Posterior vena cava (tissue), 2 donors: Measurements from ENCODE around the gene PITHD1. TPM values are rescaled to one million over a fixed set of nuclear protein-coding genes. Genes with fewer than 3 reads are reported as not detected.
"Not testable (repeated sequence)": the region's sequence is repeated elsewhere in the genome, so short reads cannot be mapped to it uniquely, and the experiment has no call there.

Experiments used
- DNase-seq: peaks from one replicate; pipeline ENCODE4 v3.0.0-alpha.2; 2020; ENCODE audit warnings: low spot score
- intact Hi-C, 2 donors: fragments of 100-400 bp; cut with DNase I; formaldehyde crosslinking; loops; one replicate each; pipeline versions ENCODE4 v1.14.1 to v1.14.2; 2022 to 2023
- total RNA-seq, 2 donors: library from RNA; stranded (reverse); fragmentation: NEBNext Ultra II Directional; extraction: Animal tissue kit (Norgen Biotek cat#: 25700); gene quantifications; one replicate each; pipeline ENCODE4 v1.2.1, GENCODE V29; 2021
- donor health status: DM: yes; HTN: yes; CAD: no.
- donor health status: DM: yes; HTN: yes; CAD: no.

The PITHD1 gene
- total RNA-seq, 2 donors from 2014 or later = 35.6 to 40.4 TPM

DNA sequence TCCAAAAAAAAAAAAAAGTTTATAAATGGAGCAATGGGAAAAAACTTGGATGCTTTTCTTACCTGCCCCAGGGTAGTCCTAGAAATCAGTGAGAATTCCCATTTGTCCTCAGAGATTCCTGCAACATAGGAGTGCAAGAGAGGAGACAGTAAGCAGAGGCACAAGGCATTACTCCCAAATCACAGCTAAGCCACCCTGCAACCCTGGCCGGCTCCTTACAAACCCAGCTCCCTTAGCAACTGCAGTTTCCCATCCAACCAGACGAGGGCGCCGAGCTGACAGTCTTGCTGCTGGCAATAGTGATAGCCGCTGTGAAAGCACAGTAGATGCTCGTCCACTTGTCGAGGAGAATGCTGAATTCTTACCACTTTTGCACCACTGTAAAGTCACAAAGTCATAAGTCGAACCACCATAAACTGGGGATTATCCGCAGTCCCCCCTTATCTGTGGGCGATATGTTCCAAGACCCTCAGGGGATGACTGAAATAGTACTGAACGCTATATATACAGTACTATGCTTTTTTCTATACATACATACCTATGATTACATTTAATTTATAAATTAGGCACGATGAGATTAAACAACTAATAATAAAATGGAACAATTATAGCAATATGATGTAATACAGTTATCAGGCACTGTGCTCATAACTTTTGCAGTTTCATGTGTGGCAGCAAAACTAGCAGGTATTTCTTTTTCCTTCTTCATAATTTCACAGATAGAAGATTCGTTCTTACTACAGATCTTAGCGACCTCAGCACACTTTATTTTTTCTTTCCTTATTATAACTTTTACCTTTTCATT lies 6.0 kb upstream of the PITHD1 start:
- intact Hi-C loops = loop anchor here in 1 of 2 donors (5.0 kb wide), 1 partner anchor 90 kb away; no protein-coding TSS in a partner anchor
- DNase-seq = peak; percentile 97

DNA sequence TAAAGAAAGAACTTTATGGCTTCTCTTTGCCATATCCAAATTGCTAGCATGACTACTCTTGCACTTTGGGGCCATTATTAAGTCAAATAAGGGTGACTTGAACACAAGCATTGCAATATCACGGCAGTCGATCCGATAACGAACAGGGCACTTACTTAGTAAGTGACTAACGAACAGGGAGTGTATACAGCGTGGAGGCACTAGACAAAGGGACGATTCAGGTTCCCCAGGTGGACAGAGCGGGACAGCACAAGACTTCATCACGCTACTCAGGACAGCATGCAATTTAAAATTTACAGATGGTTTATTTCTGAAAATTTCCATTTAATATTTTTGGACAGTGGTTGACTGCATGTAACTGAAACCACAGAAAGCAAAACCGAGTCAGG lies 5.4 kb upstream of the PITHD1 start:
- DNase-seq = no peak
- intact Hi-C loops = loop anchor here in 1 of 2 donors (5.0 kb wide), 1 partner anchor 89 kb away; no protein-coding TSS in a partner anchor

DNA sequence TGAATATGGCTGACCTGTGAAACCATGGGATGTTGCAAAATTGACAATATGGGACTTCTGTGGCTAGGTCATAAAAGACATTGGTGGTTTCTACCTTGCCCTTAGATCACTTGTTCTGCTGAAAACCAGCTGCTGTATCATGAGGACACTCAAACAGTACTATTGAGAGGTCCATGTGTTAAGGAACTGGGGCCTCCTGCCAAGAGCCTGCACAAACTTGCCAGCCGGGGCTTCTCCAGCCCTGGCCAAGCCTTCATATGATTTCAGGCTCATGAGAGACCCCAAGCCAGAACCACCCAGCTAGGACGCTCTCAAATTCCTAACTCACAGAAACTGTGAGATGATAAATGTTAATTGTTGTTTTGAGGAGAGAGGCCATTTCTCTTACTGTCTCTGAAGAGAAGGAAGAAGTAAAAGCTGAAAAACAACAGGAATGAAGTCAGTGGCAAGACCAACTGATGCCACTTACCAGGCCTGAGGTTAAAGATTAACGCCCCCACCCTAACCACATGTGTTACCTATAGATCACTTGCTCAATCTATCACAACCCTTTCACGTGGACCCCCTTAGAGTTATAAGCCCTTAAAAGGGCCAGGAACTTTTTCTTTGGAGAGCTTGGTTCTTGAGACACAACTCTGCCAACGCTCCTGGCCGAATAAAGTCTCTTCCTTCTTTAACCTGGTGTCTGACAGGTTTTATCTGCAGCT lies 3.9 kb upstream of the PITHD1 start:
- DNase-seq = no peak
- intact Hi-C loops = loop anchor here in 1 of 2 donors (5.0 kb wide), 1 partner anchor 88 kb away; no protein-coding TSS in a partner anchor

DNA sequence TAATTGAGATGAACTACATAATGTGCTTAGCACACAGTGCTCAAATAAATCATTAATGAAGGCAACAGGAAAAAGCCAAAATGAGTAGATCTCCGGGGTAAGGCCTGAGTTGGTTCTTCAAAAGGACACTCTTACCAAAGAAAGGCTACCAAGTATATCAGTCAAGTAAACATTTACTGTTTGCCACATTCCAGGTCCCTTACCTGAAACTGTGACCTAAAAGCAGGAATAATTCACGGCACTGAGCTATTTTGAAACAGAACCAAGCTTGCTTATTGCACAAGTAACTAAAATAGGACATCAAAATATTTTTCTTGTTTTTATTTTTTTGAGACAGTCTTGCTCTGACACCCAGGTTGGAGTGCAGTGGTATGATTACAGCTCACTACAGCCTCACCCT lies 2.0 kb upstream of the PITHD1 start:
- intact Hi-C loops = no loop called here
- DNase-seq = no peak

DNA sequence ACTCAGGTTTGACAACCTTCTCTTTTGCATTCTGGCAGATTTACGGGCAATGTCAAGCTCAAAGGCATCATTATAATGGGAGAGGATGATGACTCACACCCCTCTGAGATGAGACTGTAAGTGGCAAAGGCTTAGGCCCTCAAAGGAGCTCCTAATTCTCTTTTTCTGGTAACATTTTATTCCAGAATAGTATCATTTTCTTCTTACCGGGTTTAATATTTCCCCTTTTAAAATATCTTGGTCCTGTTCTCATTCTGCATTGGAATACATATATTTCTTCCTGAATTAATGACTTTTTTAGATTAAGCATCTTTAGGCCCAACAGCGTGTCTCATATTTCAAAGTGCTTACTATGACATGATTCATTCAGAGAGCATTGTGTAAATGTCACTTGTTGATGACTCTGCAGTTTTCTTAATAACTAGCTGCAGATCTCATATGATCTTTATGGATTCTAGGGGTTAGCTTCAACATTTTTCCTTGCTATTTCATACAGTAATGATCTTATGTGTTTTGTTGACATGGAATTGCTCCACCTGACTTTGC lies 1.7 kb downstream of the PITHD1 start:
- intact Hi-C loops = no loop called here
- DNase-seq = no peak

DNA sequence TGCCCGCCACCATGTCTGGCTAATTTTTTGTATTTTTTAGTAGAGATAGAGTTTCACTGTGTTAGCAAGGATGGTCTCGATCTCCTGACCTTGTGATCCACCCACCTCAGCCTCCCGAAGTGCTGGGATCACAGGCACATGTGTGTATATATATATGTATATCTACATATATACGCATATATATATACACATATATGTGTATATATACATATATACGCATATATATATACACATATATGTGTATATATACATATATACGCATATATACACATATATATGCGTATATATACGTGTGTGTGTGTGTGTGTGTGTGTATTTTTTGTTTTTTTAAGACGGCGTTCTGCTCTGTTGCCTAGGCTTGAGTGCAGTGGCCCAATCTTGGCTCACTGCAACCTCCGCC lies 4.9 kb downstream of the PITHD1 start:
- intact Hi-C loops, DNase-seq: not testable (repeated sequence)

DNA sequence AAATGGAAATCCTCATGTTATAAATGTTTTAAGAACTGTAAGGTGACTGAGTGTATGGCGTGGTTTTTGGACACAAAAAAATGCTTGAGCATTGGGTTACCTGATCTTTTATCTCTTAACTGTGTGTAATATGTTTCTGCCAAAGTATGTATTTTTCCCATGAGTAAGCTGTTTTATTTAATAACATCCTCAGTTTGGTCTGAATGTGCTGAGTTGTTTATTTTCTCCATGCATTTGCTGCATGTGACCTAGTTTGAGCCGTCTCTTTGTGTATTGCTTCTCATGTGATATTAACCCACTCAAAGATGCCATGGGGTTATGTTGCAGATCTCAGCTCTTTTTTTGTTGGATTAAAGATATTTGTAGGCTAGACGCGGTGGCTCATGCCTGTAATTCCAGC lies 6.6 kb downstream of the PITHD1 start:
- intact Hi-C loops = no loop called here
- no peak for DNase-seq

DNA sequence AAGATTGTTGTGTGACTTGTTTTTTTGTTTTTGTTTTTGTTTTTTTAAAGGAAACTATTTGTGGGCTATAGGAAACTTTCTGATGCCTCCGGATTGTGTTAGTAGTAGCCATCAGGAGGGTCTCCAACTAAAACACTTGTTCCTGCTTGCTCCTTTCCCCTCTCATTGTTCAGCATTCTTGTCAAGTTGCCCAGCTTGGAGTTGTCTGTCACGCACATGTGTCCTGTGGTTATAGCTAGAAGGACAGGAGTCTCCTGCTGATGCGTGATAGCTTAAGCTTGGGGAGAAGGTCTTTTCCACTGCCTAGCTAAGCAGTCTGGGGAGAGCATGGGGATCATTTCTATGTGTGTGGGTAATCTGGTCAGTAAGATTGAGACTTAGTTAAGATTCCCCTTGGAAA lies 9.5 kb downstream of the PITHD1 start:
- DNase-seq = no peak
- intact Hi-C loops = no loop called here

DNA sequence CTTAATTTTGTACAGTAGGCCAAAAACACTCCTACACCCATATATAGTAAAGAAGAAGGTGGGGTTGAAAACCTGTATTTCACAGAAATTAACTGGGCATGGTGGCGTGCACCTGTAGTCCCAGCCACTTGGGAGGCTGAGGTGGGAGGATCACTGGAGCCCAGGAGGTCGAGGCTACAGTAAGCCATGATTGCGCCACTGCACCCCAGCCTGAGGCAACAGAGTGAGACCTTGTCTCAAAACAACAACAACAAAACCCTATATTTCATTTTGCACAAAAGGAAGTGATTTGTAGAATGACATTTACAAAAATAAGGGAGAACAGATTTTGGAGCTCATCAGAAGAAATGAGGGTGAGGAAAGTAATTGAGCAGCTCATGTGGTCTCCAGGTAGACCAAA lies 10.5 kb downstream of the PITHD1 start:
- intact Hi-C loops = no loop called here
- DNase-seq = peak; percentile 10

DNA sequence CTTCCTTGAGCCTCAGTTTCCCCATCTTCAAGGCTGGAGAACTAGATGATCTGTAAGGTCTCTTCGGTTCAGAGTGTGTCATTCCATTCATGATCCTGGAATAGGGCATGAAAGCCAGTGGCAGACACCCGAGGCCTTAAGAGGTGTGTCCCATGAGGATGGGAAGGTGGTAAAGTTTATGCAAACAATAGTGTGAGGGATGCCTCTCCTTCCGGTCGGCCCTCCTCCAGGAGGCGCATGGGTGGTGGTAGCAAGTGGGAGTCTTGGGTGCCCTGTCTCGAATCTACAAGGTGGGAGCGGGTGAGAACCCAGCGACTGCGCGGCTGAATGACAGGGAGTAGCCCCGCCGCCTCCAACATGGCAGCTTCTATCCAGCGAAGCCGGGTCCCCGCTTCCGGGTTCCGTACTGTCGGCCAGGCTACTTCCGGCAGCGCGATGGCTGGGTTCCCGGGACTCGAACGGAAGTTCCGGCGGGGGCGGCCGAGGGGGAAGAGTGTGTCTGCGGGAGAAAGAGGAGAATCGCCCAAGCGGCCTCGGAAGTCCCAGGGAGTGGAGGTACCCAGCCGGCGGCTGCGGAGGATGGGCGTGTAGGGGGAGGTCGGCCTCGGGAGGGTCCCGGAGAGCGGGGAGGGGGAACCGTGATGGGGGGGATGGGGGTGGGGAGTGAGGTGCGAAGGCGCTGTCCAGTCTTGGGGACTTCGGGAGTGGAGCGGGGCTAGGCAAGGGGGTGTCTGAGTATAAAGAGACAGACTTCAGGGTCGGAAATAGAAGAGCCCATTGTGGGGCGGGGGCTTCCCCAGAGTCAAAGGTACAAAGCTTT lies 12.7 kb downstream of the PITHD1 start, which contains the start of gene LYPLA2:
TSS of gene LYPLA2 (plus strand) at position 450 of the 820 bp plus-strand sequence. CDS start 1,538 bp downstream, outside the sequence.
- DNase-seq = peak; percentile 98
- intact Hi-C loops = no loop called here

DNA sequence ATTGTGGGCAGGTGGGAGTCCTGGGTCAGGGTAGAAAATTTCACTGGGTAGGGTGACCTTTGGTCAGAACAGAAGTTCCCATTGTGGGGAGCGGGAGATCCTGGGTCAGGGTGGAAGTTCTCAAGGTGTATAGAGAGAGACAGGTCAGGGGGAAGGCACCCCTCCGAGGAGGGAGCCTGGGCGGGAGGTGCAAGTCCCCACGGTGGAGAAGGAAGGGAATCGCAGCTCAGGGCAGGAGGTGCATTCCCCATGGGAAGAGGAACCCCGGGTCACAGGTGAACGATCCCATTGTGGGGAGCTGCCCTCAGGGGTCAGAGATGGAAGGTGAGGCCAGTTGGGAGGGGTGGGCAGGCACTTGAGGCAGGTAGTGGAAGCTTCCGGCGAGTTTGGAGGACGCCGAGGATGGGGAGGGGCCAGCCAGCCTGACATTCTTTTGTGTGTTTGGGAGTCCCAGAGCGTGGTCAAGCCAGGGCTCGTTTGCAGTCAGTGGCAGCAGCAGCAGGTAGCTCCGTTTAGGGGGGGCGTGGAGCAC lies 13.4 kb downstream of the PITHD1 start:
- DNase-seq = peak; percentile 78
- intact Hi-C loops = no loop called here

DNA sequence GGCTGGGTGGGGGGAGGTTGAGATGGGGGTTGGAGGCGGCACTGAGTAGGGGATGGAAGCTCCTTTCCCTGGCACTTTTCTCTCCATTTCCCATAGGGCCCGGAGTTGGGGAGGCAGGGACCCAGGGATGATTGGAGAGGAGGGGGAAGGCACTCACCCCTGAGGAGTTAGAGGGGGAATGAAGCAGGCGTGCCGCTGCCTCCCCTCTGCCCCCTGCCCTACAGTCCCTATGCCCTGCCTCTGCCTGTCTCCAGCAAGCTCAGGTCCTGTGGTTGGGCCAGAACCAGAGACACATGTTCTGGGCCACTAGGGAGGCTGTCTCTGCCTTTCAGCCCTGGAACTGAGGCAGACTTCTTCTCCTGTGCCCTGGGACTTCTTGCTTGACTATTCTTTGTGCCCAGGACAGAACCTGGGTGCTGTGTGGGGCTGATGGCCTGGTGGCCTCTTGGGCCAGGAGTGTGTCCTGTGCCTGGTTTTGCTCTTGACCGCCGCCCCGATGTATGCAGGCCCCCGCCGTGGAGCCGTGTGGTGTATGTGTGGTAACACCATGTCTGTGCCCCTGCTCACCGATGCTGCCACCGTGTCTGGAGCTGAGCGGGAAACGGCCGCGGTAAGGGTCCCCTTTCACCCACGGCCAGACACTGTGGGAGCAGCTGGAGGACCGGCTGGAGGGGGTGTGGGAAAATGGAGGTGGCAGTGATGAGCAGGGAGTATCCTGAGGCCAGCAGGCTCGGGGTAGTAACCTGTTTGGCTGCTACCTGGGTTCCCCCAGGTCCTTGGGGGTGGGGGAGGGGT lies 14.1 kb downstream of the PITHD1 start:
- DNase-seq = peak; percentile 78
- intact Hi-C loops = no loop called here

DNA sequence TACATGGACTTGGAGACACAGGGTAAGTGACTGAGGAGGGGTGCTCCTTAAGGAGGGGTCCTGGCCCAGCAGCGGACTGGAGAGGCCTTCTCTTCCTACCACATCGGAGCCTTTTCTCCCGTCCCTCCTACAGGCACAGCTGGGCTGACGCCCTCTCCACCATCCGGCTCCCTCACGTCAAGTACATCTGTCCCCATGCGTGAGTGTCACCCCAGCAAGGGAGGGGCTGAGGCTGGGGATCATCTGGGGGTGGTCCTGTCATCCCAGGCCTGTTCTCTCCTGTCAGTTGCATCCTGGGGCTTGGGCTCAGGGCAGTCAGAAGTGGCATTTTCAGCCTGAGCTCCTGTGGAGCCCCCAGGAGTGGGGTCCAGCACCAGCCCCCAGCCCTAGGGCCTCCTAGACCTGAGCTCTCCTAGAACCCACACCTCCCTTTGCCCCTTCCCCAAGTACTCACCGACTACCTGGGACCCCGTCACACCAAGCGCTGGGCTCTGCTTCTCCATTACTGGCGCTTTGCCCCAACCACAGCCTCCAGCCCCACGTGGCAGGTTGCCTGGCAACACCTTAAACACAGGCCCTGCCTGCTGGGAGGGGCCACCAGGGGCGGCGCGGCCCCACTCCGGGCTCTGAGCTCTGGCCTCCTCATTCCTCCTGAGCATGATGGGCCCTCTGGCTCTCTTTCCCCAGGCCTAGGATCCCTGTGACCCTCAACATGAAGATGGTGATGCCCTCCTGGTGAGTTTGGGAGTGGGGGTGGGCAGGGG lies 15.0 kb downstream of the PITHD1 start:
- intact Hi-C loops = no loop called here
- DNase-seq = peak; percentile 78

DNA sequence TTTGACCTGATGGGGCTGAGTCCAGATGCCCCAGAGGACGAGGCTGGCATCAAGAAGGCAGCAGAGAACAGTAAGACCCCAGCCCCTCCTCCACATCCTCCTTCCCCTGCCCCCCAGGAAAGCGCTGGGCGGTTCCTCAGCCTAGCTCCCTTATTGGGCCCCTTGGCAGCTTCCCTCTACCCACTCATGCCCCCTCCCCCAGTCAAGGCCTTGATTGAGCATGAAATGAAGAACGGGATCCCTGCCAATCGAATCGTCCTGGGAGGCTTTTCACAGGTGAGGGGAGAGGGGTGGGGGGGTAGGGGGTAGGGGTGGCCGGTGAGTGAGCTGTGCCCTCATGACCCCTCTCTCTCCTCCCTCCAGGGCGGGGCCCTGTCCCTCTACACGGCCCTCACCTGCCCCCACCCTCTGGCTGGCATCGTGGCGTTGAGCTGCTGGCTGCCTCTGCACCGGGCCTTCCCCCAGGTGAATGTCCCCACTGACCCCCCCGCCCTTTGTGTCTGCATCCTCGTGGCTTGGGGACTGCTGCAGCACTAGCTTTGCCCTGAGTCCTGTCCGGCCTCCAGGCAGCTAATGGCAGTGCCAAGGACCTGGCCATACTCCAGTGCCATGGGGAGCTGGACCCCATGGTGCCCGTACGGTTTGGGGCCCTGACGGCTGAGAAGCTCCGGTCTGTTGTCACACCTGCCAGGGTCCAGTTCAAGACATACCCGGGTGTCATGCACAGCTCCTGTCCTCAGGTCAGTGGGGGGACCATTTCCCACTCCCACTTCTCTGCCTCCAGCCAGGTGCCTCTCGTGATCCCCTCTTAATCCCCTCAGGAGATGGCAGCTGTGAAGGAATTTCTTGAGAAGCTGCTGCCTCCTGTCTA lies 15.9 kb downstream of the PITHD1 start:
- peak; percentile 76 for DNase-seq
- intact Hi-C loops = no loop called here

DNA sequence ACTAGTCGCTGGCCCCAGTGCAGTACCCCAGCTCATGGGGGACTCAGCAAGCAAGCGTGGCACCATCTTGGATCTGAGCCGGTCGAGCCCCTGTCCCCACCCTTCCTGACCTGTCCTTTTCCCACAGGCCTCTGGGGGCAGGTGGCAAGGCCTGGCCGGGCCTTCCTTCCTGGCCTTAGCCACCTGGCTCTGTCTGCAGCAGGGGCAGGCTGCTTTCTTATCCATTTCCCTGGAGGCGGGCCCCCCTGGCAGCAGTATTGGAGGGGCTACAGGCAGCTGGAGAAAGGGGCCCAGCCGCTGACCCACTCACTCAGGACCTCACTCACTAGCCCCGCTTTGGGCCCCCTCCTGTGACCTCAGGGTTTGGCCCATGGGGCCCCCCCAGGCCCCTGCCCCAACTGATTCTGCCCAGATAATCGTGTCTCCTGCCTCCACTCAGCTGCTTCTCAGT lies 16.5 kb downstream of the PITHD1 start:
- DNase-seq = peak; percentile 76
- intact Hi-C loops = not testable (repeated sequence)

DNA sequence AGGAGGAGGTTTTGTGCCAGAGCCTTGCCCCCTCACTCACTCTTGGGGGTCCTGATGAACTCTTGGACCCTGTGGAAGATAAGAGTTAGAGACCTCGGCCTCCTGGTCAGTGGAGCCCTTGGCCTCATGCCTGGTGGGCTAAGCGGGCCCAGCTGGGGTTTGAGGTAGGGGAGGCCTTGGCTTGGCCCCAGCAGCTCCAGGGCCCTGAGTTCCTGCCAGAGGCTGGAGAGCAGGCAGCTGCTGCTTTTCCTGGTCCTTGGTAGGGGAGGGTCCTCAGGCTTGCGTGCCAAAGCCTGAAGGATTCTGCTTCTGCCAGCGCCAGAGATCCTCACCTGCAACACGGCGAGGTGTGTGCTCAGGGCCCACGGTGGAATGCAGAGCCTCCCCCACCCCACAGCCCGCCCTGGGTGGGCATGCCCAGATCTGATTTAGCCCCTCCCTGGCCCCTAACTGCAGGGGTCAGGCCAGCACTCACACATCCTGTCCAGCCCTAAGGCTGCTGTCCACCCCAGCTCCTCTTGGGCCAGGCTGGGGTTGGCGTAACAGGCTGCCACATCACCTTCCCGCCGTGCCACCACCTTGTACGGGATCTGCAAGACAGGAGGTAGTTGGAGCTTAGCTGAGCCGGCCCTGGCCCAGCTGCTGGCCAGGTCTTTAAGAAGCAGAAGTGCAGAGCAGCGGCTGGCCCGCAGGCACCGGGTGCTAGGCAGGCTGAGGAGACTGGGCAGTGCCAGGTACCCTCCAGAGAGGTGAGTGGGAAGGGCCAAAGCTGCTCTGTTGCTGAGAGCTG lies 17.7 kb downstream of the PITHD1 start:
- peak; percentile 58 for DNase-seq
- intact Hi-C loops = no loop called here
